IMR-90 (cell line): ENCODE results near the gene SCCPDH. TPM values are rescaled to one million over a fixed set of nuclear protein-coding genes. Genes with fewer than 3 reads are reported as not detected.

Experiments
- ATAC-seq: fragments of 200-7000 bp; cut with Tn5 transposase; 2 replicates; pipeline ENCODE4 v1.9.1; 2020; ENCODE audit warnings: low read depth, mild to moderate bottlenecking, moderate library complexity
- BruUV-seq: library from RNA; stranded (reverse); fragments of 400-500 nt; replicated peaks from 2 replicates; lab custom pipeline; 2021; lab: Mats Ljungman, UMichigan
- CTCF ChIA-PET: fragments of 300-600 bp; formaldehyde crosslinking; extraction: SDS; loops from one replicate; lab custom pipeline; 2021; ENCODE audit warnings: antibody characterized with exemption; lab: Yijun Ruan, JAX
- POLR2A ChIA-PET: fragments of 300-600 bp; sonication (Branson Sonifier 250); formaldehyde crosslinking; loops from one replicate; lab custom pipeline; 2022; ENCODE audit warnings: antibody characterized with exemption; ENCODE audit not compliant: unreplicated experiment; lab: Charles Lee
- DNase-seq: peaks from one replicate; pipeline ENCODE4 v3.0.0; 2013
- H2AFZ ChIP-seq: replicated peaks from 2 replicates; pipeline ENCODE3; 2013; ENCODE audit warnings: low read length, mild to moderate bottlenecking; ENCODE audit not compliant: poor library complexity
- H2AK5ac ChIP-seq: 2 replicates; pipeline ENCODE4 v1.6.1; 2013; ENCODE audit warnings: low read depth, low read length, inconsistent platforms
- H2AK9ac ChIP-seq: replicated peaks from 2 replicates; pipeline ENCODE3; 2013; ENCODE audit warnings: mild to moderate bottlenecking, low read depth, low read length, moderate library complexity; ENCODE audit not compliant: poor library complexity
- H2BK120ac ChIP-seq: 2 replicates; pipeline ENCODE4 v1.6.1; 2013; ENCODE audit warnings: low read depth, low read length, inconsistent platforms
- H2BK15ac ChIP-seq: 3 replicates; pipeline ENCODE4 v1.6.1; 2013; ENCODE audit warnings: low read depth, low read length, inconsistent platforms
- H2BK20ac ChIP-seq: 2 replicates; pipeline ENCODE4 v1.6.1; 2013; ENCODE audit warnings: low read depth, mild to moderate bottlenecking, inconsistent platforms, low read length, moderate library complexity
- H2BK5ac ChIP-seq: 2 replicates; pipeline ENCODE4 v1.6.1; 2013; ENCODE audit warnings: mild to moderate bottlenecking, low read depth, low read length, inconsistent platforms; ENCODE audit not compliant: poor library complexity, severe bottlenecking
- H3K14ac ChIP-seq: replicated peaks from 2 replicates; pipeline ENCODE4 v1.6.1; 2013; ENCODE audit warnings: low read depth, low read length, inconsistent platforms
- H3K18ac ChIP-seq: 2 replicates; pipeline ENCODE4 v1.6.1; 2013; ENCODE audit warnings: low read depth, low read length, control low read depth
- H3K23ac ChIP-seq: 2 replicates; pipeline ENCODE4 v1.6.1; 2013; ENCODE audit warnings: low read depth, low read length, inconsistent platforms
- H3K27ac ChIP-seq: 2 replicates; pipeline ENCODE4 v1.5.1; 2013; ENCODE audit warnings: mild to moderate bottlenecking, control low read depth, low read length; ENCODE audit not compliant: insufficient read depth
- H3K27me3 ChIP-seq: 2 replicates; pipeline ENCODE4 v1.6.1; 2013; ENCODE audit warnings: low read length; ENCODE audit not compliant: control insufficient read depth, insufficient read depth
- H3K36me3 ChIP-seq: 2 replicates; pipeline ENCODE4 v1.6.1; 2013; ENCODE audit warnings: low read length, mixed read lengths; ENCODE audit not compliant: control insufficient read depth, insufficient read depth
- H3K4ac ChIP-seq: 2 replicates; pipeline ENCODE4 v1.6.1; 2013; ENCODE audit warnings: low read depth, low read length, inconsistent platforms
- H3K4me1 ChIP-seq: 2 replicates; pipeline ENCODE4 v1.6.1; 2013; ENCODE audit warnings: low read length, mixed read lengths; ENCODE audit not compliant: control insufficient read depth, insufficient read depth
- H3K4me2 ChIP-seq: 2 replicates; pipeline ENCODE4 v1.6.1; 2013; ENCODE audit warnings: low read depth, mild to moderate bottlenecking, control low read depth, low read length, moderate library complexity
- H3K4me3 ChIP-seq: 2 replicates; pipeline ENCODE4 v1.5.1; 2013; ENCODE audit warnings: low read depth, mild to moderate bottlenecking, control low read depth, low read length, moderate library complexity; ENCODE audit not compliant: insufficient read depth
- H3K56ac ChIP-seq: 2 replicates; pipeline ENCODE4 v1.6.1; 2013; ENCODE audit warnings: low read length, inconsistent platforms; ENCODE audit not compliant: insufficient read depth; ENCODE audit errors: extremely low read depth
- H3K79me1 ChIP-seq, 2 experiments: 2 replicates each; pipeline ENCODE4 v1.6.1; 2013; ENCODE audit warnings: low read length in 2 of 2, inconsistent platforms in 1 of 2, low read depth in 1 of 2
- H3K9ac ChIP-seq: 2 replicates; pipeline ENCODE4 v1.6.1; 2013; ENCODE audit warnings: low read depth, low read length, control low read depth
- H3K9me1 ChIP-seq: 2 replicates; pipeline ENCODE4 v1.6.1; 2013; ENCODE audit warnings: low read length, inconsistent platforms; ENCODE audit not compliant: insufficient read depth
- H3K9me3 ChIP-seq: 2 replicates; pipeline ENCODE4 v1.6.1; 2013; ENCODE audit warnings: low read length; ENCODE audit not compliant: control insufficient read depth, insufficient read depth
- H4K20me1 ChIP-seq: 2 replicates; pipeline ENCODE4 v1.6.1; 2013; ENCODE audit warnings: low read length, inconsistent platforms; ENCODE audit not compliant: insufficient read depth
- H4K5ac ChIP-seq: 2 replicates; pipeline ENCODE4 v1.6.1; 2013; ENCODE audit warnings: mild to moderate bottlenecking, low read depth, low read length, control low read depth
- H4K8ac ChIP-seq, 2 experiments: 2 replicates each; pipeline ENCODE4 v1.6.1; 2013; ENCODE audit warnings: low read depth in 2 of 2, low read length in 2 of 2, control low read depth in 1 of 2, inconsistent platforms in 1 of 2
- H4K91ac ChIP-seq: 2 replicates; pipeline ENCODE4 v1.6.1; 2013; ENCODE audit warnings: low read depth, low read length, inconsistent platforms; ENCODE audit not compliant: insufficient read depth
- BHLHE40 ChIP-seq: fragments of 150-350 bp; IDR thresholded peaks from 2 replicates; pipeline ENCODE4 v1.6.1; 2016; ENCODE audit warnings: mild to moderate bottlenecking, low read depth, low read length
- CEBPB ChIP-seq: IDR thresholded peaks from 2 replicates; pipeline ENCODE4 v1.6.1; 2012; ENCODE audit warnings: low read depth, low read length, improper control_type of control experiment
- CHD1 ChIP-seq: IDR thresholded peaks from 2 replicates; pipeline ENCODE4 v1.6.1; 2012; ENCODE audit warnings: low read depth, low read length, improper control_type of control experiment
- ELK1 ChIP-seq: fragments of 150-350 bp; IDR thresholded peaks from 2 replicates; pipeline ENCODE4 v1.6.1; 2016; ENCODE audit warnings: low read depth, mild to moderate bottlenecking, low read length, moderate library complexity, borderline replicate concordance
- FOS ChIP-seq: fragments of 150-350 bp; IDR thresholded peaks from 2 replicates; pipeline ENCODE4 v1.6.1; 2016; ENCODE audit warnings: low read depth, low read length
- MAZ ChIP-seq: IDR thresholded peaks from 2 replicates; pipeline ENCODE4 v1.6.1; 2012; ENCODE audit warnings: low read depth, mild to moderate bottlenecking, low read length, improper control_type of control experiment, moderate library complexity, borderline replicate concordance
- RAD21 ChIP-seq: IDR thresholded peaks from 2 replicates; pipeline ENCODE4 v1.6.1; 2012; ENCODE audit warnings: low read length, improper control_type of control experiment
- RCOR1 ChIP-seq: IDR thresholded peaks from 2 replicates; pipeline ENCODE4 v1.6.1; 2012; ENCODE audit warnings: mild to moderate bottlenecking, low read length, improper control_type of control experiment; ENCODE audit not compliant: insufficient replicate concordance
- SMC3 ChIP-seq: fragments of 150-350 bp; IDR thresholded peaks from 2 replicates; pipeline ENCODE4 v1.6.1; 2016; ENCODE audit warnings: low read depth, mild to moderate bottlenecking, antibody characterized with exemption, low read length, moderate library complexity
- USF2 ChIP-seq: fragments of 150-350 bp; IDR thresholded peaks from 2 replicates; pipeline ENCODE4 v1.6.1; 2017; ENCODE audit warnings: mild to moderate bottlenecking, antibody characterized with exemption, low read length, low read depth
- WGBS, 2 experiments: methylation state at CpG; one replicate each; pipeline versions ENCODE4 v1.1.5 to v1.1.7; 2013; ENCODE audit warnings: missing lambda C conversion rate in 2 of 2; ENCODE audit not compliant: insufficient read length in 1 of 2; ENCODE audit errors: extremely low coverage in 2 of 2; 5-methylcytosine and 5-hydroxymethylcytosine counted together
- dilution Hi-C: fragments of 300-500 bp; cut with HindIII; formaldehyde crosslinking; loops from one replicate; pipeline ENCODE4 v1.14.3; 2018; ENCODE audit warnings: low sequenced_read_pairs; ENCODE audit not compliant: unreplicated experiment
- in situ Hi-C: fragments of 300-500 bp; cut with MboI; formaldehyde crosslinking; loops from 3 replicates; pipeline ENCODE4 v1.14.3; 2019; ENCODE audit warnings: low sequenced_read_pairs, inconsistent platforms, mixed read lengths
- intact Hi-C: fragments of 100-400 bp; cut with micrococcal nuclease; formaldehyde crosslinking; loops from 2 replicates; pipeline ENCODE4 v1.10.0; 2022
- polyA plus RNA-seq, 3 experiments: library from polyadenylated mRNA; depleted of rRNA; stranded (reverse); fragments of >200 nt; gene quantifications; 2 replicates each; pipeline ENCODE4 v1.2.3, GENCODE V29; 2012; ENCODE audit warnings: low replicate concordance in 1 of 3
- total RNA-seq: library from RNA; depleted of rRNA; stranded (reverse); fragments of >200 nt; gene quantifications from 2 replicates; pipeline ENCODE4 v1.2.3, GENCODE V29; 2012

The SCCPDH gene
- total and polyA plus RNA-seq, 2 of the 4 experiments (the other 2 are of a cell fraction) = 26.9 to 37.8 TPM

- Histone ChIP-seq H2BK120ac (no peak overlapping the region), H2BK5ac (no peak overlapping the region), H3K14ac (no peak overlapping the region), H3K27ac (no peak overlapping the region), H3K9me1 (no peaks in the 10 kb centered on the region), H3K36me3 (no peaks in the 10 kb centered on the region), H2AK5ac (no peak overlapping the region), H3K27me3 (no peaks in the 10 kb centered on the region), H4K8ac (no peak overlapping the region), H3K4ac (no peak overlapping the region), H3K4me1 (peaks cover 8% of the 10 kb centered on the region; the same call in 1 of the 2 replicates), H3K56ac (no peak overlapping the region), H3K4me3 (no peak overlapping the region), H4K5ac (no peak overlapping the region), H3K4me2 (no peak overlapping the region), H3K18ac (no peak overlapping the region), H3K23ac (no peak overlapping the region), H3K9ac (no peak overlapping the region), H2BK20ac (no peak overlapping the region), H2BK15ac (no peak overlapping the region), H3K79me1 (no peaks in the 10 kb centered on the region), H4K20me1 (no peaks in the 10 kb centered on the region), H3K9me3 (peaks cover 5% of the 10 kb centered on the region; the same call in 1 of the 2 replicates), H2AFZ (no peak overlapping the region), H2AK9ac (peak overlapping the region; percentile 63), H4K91ac (no peak overlapping the region)
- in situ Hi-C loops (no loop called here), intact Hi-C loops (no loop called here), dilution Hi-C loops (no loop called here)
- ATAC-seq = no peak
- POLR2A ChIA-PET = no interaction called here
- TF ChIP-seq RCOR1 = no peak
- TF ChIP-seq SMC3 = no peak
- no peak for TF ChIP-seq MAZ
- no peak for TF ChIP-seq CEBPB
- no peak for TF ChIP-seq USF2
- no peak for TF ChIP-seq RAD21
- TF ChIP-seq BHLHE40 = no peak
- TF ChIP-seq ELK1 = no peak
- TF ChIP-seq FOS = no peak
- TF ChIP-seq CHD1 = no peak
- CTCF ChIA-PET = no interaction called here
- 94% methylated on average over 8 of the region's 19 CpGs; no CpG with 5 or more reads in 1 of the 2 experiments for WGBS, 2 experiments
- DNase-seq = no peak
- no TSS peak for BruUV-seq
Observed at GRCh38 chr1:246786606-246787238, 62.5 kb downstream of the SCCPDH start.
